ENCODE data around the gene DPP10. TPM values are rescaled to one million over a fixed set of nuclear protein-coding genes. Genes with fewer than 3 reads are reported as not detected.
"Not testable (repeated sequence)": the region's sequence is repeated elsewhere in the genome, so short reads cannot be mapped to it uniquely, and the experiment has no call there.

Gene DPP10
- total RNA-seq, 1 experiment from 2014 or later: not detected

DNA sequence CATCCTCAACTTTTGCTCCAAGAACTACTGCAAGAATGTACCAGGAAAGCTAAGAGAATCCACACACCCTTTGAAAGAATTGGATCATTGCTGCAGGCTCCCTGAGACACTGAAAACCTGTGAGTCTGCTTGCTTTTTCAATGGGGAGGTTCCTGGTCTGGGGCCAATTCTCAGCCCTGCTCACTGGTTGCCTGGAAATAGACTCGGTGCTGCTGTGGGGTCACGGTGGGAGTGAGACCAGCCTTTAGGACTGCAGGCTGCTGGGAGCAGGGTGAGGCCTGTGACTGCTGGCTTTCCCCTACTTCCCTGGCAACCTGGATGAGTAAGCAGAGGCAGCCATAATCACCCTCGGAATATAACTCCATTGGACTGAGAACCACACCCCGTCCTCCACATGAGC is 569.3 kb downstream of the DPP10 start:
- H3K27me3 ChIP-seq (ENCODE audit: low read length): no peaks in the 10 kb centered on the region
- no TSS peak for BruUV-seq (replicated peaks)

GRCh38 chr2:115022013-115022412 is 579.6 kb downstream of the DPP10 start:
- BruUV-seq (replicated peaks); H3K4me1 ChIP-seq (ENCODE audit: insufficient read depth, low read length); H2AFZ ChIP-seq (ENCODE audit: low read length); H3K79me2 ChIP-seq (ENCODE audit: low read length); H3K9me2 ChIP-seq (replicated peaks; ENCODE audit: low read length); H3K4me2 ChIP-seq (ENCODE audit: low read length); H4K20me1 ChIP-seq (ENCODE audit: low read length); H3F3A ChIP-seq (ENCODE audit: low read length, unreplicated experiment); H3K36me3 ChIP-seq (ENCODE audit: low read depth, low read length); ATAC-seq; H3K27me3 ChIP-seq (ENCODE audit: low read length); H3K9ac ChIP-seq (ENCODE audit: low read length); H3K4me3 ChIP-seq (ENCODE audit: low read length); intact Hi-C loops (cut with micrococcal nuclease); DNase-seq; CTCF ChIA-PET; H3K27ac ChIP-seq (ENCODE audit: low read length); POLR2A ChIA-PET (ENCODE audit: unreplicated experiment); H3K9me3 ChIP-seq (ENCODE audit: low read length): not testable (repeated sequence)

More for the DNA sequence above, 569.3 kb downstream of the DPP10 start:
- H3K9me3 ChIP-seq (ENCODE audit: low read length): no peaks in the 10 kb centered on the region
- ATAC-seq (no peak), DNase-seq (no peak)
- H3K27ac ChIP-seq (ENCODE audit: low read length): no peak overlapping the region
- POLR2A ChIA-PET (ENCODE audit: unreplicated experiment): no interaction called here
- no peak overlapping the region for H2AFZ ChIP-seq (ENCODE audit: low read length)
- H3K4me1 ChIP-seq (ENCODE audit: insufficient read depth, low read length): no peaks in the 10 kb centered on the region
- H3K9ac ChIP-seq (ENCODE audit: low read length): no peak overlapping the region
- no peaks in the 10 kb centered on the region for H3K36me3 ChIP-seq (ENCODE audit: low read depth, low read length)
- TF ChIP-seq EZH2 (IDR thresholded peaks at IDR 0.05; ENCODE audit: low read length, unreplicated experiment) (no peak), EZH2phosphoT487 (IDR thresholded peaks at IDR 0.05; ENCODE audit: borderline replicate concordance, low read length) (no peak), CTCF (conservative IDR thresholded peaks at IDR 0.05; ENCODE audit: low read depth, low read length) (no peak)
- no peak overlapping the region for H3K4me3 ChIP-seq (ENCODE audit: low read length)
- no peak overlapping the region for H3K4me2 ChIP-seq (ENCODE audit: low read length)
- H3K79me2 ChIP-seq (ENCODE audit: low read length): no peaks in the 10 kb centered on the region
- H3K9me2 ChIP-seq (replicated peaks; ENCODE audit: low read length): no peaks in the 10 kb centered on the region
- intact Hi-C loops (cut with micrococcal nuclease): no loop called here
- no peaks in the 10 kb centered on the region for H3F3A ChIP-seq (ENCODE audit: low read length, unreplicated experiment)
- H4K20me1 ChIP-seq (ENCODE audit: low read length): no peaks in the 10 kb centered on the region
- CTCF ChIA-PET: no interaction called here

DNA sequence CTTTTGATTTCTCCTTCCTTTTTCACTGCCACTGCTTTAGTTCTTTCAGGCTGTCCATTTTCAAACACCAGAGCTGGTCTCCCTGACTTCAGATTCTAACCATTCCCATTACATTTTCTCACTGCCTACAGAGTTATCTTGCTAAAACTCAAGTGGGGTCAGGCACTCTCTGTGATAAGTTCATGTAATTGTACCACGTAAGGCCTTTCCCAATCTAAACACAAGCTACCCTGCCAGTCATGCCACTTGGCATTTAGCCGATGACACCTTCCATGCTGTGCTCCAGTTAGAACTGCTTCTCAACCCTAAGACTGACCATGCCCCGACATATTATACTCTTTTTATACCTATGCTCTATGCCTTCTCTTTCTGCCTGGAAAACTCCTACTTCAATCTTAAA is 592.4 kb downstream of the DPP10 start:
- H3F3A ChIP-seq (ENCODE audit: low read length, unreplicated experiment): no peaks in the 10 kb centered on the region
- BruUV-seq (replicated peaks): no TSS peak
- no peaks in the 10 kb centered on the region for H3K79me2 ChIP-seq (ENCODE audit: low read length)
- DNase-seq (no peak), ATAC-seq (no peak)
- TF ChIP-seq CTCF (conservative IDR thresholded peaks at IDR 0.05; ENCODE audit: low read depth, low read length) (no peak), EZH2 (IDR thresholded peaks at IDR 0.05; ENCODE audit: low read length, unreplicated experiment) (no peak), EZH2phosphoT487 (IDR thresholded peaks at IDR 0.05; ENCODE audit: borderline replicate concordance, low read length) (no peak)
- intact Hi-C loops (cut with micrococcal nuclease): no loop called here
- no peaks in the 10 kb centered on the region for H3K9me2 ChIP-seq (replicated peaks; ENCODE audit: low read length)
- POLR2A ChIA-PET (ENCODE audit: unreplicated experiment): no interaction called here
- H3K36me3 ChIP-seq (ENCODE audit: low read depth, low read length): no peaks in the 10 kb centered on the region
- H3K4me1 ChIP-seq (ENCODE audit: insufficient read depth, low read length): no peaks in the 10 kb centered on the region
- H3K9me3 ChIP-seq (ENCODE audit: low read length): no peaks in the 10 kb centered on the region
- no peak overlapping the region for H2AFZ ChIP-seq (ENCODE audit: low read length)
- H4K20me1 ChIP-seq (ENCODE audit: low read length): no peaks in the 10 kb centered on the region
- CTCF ChIA-PET: no interaction called here
- H3K9ac ChIP-seq (ENCODE audit: low read length): no peak overlapping the region
- H3K27ac ChIP-seq (ENCODE audit: low read length): no peak overlapping the region
- H3K4me2 ChIP-seq (ENCODE audit: low read length): no peak overlapping the region
- no peaks in the 10 kb centered on the region for H3K27me3 ChIP-seq (ENCODE audit: low read length)
- no peak overlapping the region for H3K4me3 ChIP-seq (ENCODE audit: low read length)

All from PC-3 (cell line).